B cell (primary cell): ENCODE measurements around the gene ADGRV1.

Experiments used
- EZH2 ChIP-seq: IDR thresholded peaks from 2 replicates; pipeline ENCODE4 v1.6.1; 2012; ENCODE audit warnings: borderline replicate concordance, low read depth, mild to moderate bottlenecking, moderate library complexity, low read length; ENCODE audit not compliant: insufficient read depth, poor library complexity, severe bottlenecking
- TF ChIP-seq, protein P1 (sequence below): fragments of 200-600 bp; IDR thresholded peaks from one replicate; pipeline ENCODE4 v1.8.0; 2022; ENCODE audit warnings: antibody characterized with exemption, mild to moderate bottlenecking

DNA sequence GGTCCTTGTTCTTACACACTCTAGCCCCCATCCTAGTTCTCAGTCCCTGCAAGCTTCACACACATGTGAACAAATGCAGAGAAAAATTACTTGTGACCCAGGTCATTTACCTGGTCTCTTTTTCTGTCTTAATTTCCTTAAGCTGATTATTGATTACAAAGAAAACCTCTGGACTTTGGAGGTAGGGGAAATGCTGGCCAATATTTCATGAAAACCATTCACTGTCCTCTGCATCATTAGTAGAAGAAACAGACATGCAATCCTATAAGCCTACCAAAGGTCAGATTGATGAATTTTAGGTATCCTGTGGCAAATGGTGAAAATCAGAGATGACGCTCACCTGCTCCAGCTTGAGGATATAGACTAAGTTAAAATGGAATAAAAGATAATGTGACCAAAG, 457.7 kb downstream of the ADGRV1 start:
- TF ChIP-seq, protein P1, sequence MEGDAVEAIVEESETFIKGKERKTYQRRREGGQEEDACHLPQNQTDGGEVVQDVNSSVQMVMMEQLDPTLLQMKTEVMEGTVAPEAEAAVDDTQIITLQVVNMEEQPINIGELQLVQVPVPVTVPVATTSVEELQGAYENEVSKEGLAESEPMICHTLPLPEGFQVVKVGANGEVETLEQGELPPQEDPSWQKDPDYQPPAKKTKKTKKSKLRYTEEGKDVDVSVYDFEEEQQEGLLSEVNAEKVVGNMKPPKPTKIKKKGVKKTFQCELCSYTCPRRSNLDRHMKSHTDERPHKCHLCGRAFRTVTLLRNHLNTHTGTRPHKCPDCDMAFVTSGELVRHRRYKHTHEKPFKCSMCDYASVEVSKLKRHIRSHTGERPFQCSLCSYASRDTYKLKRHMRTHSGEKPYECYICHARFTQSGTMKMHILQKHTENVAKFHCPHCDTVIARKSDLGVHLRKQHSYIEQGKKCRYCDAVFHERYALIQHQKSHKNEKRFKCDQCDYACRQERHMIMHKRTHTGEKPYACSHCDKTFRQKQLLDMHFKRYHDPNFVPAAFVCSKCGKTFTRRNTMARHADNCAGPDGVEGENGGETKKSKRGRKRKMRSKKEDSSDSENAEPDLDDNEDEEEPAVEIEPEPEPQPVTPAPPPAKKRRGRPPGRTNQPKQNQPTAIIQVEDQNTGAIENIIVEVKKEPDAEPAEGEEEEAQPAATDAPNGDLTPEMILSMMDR: no peak
- TF ChIP-seq EZH2: no peak
